ENCODE data around the gene PLOD3. TPM values are rescaled to one million over a fixed set of nuclear protein-coding genes. Genes with fewer than 3 reads are reported as not detected.

PLOD3 gene
- total RNA-seq, 2 donors from 2014 or later = 35.5 to 35.9 TPM

GRCh38 chr7:101163279-101164070 is 53.9 kb downstream of the PLOD3 start:
- H3K4me3 ChIP-seq = peak overlapping the region; percentile 4 to 42
- H3K36me3 ChIP-seq = peaks cover 12% of the 10 kb centered on the region
- no peak for DNase-seq (ENCODE audit: low spot score)
- TF ChIP-seq, protein P1, sequence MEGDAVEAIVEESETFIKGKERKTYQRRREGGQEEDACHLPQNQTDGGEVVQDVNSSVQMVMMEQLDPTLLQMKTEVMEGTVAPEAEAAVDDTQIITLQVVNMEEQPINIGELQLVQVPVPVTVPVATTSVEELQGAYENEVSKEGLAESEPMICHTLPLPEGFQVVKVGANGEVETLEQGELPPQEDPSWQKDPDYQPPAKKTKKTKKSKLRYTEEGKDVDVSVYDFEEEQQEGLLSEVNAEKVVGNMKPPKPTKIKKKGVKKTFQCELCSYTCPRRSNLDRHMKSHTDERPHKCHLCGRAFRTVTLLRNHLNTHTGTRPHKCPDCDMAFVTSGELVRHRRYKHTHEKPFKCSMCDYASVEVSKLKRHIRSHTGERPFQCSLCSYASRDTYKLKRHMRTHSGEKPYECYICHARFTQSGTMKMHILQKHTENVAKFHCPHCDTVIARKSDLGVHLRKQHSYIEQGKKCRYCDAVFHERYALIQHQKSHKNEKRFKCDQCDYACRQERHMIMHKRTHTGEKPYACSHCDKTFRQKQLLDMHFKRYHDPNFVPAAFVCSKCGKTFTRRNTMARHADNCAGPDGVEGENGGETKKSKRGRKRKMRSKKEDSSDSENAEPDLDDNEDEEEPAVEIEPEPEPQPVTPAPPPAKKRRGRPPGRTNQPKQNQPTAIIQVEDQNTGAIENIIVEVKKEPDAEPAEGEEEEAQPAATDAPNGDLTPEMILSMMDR (IDR thresholded peaks at IDR 0.05) = no peak
- no peak overlapping the region for H3K27ac ChIP-seq
- H3K27me3 ChIP-seq = peaks cover 24 to 49% of the 10 kb centered on the region in 2 donors
- H3K9me3 ChIP-seq = no peaks in the 10 kb centered on the region
- H3K4me1 ChIP-seq = peaks cover 0 to 42% of the 10 kb centered on the region in 2 donors

DNA sequence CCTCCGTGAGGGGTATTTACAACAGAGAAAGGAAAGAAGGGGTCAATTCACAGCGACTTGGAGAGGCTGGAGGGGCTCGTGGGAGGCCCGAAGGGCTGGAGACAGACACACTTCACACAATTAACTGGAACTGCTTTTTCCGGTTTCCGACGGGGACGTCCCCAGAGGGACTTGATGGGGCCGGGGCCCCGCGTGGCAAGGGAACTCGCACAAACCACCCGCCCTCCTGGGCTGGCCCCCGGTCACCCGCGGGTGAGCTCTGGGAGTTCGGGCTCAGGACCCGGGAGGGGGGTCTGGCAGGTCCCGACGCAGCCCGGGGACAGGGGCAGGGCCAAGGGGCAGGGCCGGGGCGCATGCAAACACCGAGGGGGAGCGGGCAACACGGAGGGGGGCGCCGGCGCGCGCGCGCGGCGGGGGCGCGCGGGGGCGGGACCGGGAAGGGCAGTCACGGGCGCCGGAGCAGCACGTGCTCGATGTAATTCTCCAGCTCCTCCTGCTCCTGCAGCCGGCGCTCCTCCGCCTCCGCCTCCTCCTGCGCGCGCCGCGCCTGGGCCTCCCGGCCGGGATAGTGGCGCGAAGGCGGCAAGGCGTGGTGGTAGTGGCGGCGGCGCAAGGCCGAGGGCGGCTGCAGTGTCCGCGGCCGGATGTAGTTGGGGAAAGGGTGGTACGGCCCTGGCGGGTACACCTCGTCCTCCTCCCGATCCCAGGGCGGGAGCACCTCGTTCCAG is 54.7 kb downstream of the PLOD3 start:
- TF ChIP-seq, protein P1 (IDR thresholded peaks at IDR 0.05) = no peak
- peaks cover 20 to 45% of the 10 kb centered on the region in 2 donors for H3K27me3 ChIP-seq
- H3K27ac ChIP-seq = peak overlapping the region; percentile 1 to 16
- peaks cover 14% of the 10 kb centered on the region for H3K36me3 ChIP-seq
- H3K4me3 ChIP-seq = peak overlapping the region in 1 of 2 donors; percentile 42
- no peak for DNase-seq (ENCODE audit: low spot score)
- no peaks in the 10 kb centered on the region for H3K9me3 ChIP-seq
- H3K4me1 ChIP-seq = peaks cover 0 to 42% of the 10 kb centered on the region in 2 donors

- no peak overlapping the region for H3K4me3 ChIP-seq
Measured at GRCh38 chr7:101161692-101162471, 55.5 kb downstream of the PLOD3 start.

GRCh38 chr7:101160910-101161309 is 56.5 kb downstream of the PLOD3 start:
- Histone ChIP-seq H3K4me1 (peaks cover 0 to 39% of the 10 kb centered on the region in 2 donors), H3K27me3 (peaks cover 10 to 27% of the 10 kb centered on the region in 2 donors), H3K36me3 (peaks cover 24% of the 10 kb centered on the region), H3K4me3 (no peak overlapping the region), H3K9me3 (no peaks in the 10 kb centered on the region), H3K27ac (no peak overlapping the region)
- TF ChIP-seq, protein P1 (IDR thresholded peaks at IDR 0.05) = no peak
- DNase-seq (ENCODE audit: low spot score) = no peak

More at GRCh38 chr7:101161692-101162471, 55.5 kb downstream of the PLOD3 start:
- Histone ChIP-seq H3K27ac (no peak overlapping the region), H3K36me3 (peaks cover 22% of the 10 kb centered on the region), H3K27me3 (peaks cover 19 to 36% of the 10 kb centered on the region in 2 donors), H3K9me3 (no peaks in the 10 kb centered on the region), H3K4me1 (peaks cover 0 to 42% of the 10 kb centered on the region in 2 donors)
- TF ChIP-seq, protein P1 (IDR thresholded peaks at IDR 0.05) = no peak
- no peak for DNase-seq (ENCODE audit: low spot score)
